Panc1 (cell line): ENCODE data around the gene CKB. TPM values are rescaled to one million over a fixed set of nuclear protein-coding genes. Genes with fewer than 3 reads are reported as not detected.
A peak's percentile ranks its signal among the peaks of the same experiment; 100 is the strongest.

Source experiments
- ATAC-seq: fragments of 200-7000 bp; cut with Tn5 transposase; 2 replicates; pipeline ENCODE4 v1.9.1; 2020; ENCODE audit warnings: mild to moderate bottlenecking, moderate library complexity
- BruUV-seq: library from RNA; stranded (reverse); fragments of 400-500 nt; replicated peaks from 2 replicates; lab custom pipeline; 2021; lab: Mats Ljungman, UMichigan
- CTCF ChIA-PET: fragments of 300-600 bp; sonication (Branson Sonifier 250); formaldehyde crosslinking; loops from one replicate; lab custom pipeline; 2022; ENCODE audit warnings: antibody characterized with exemption; lab: Charles Lee
- POLR2A ChIA-PET: fragments of 300-600 bp; sonication (Branson Sonifier 250); formaldehyde crosslinking; loops from one replicate; lab custom pipeline; 2022; ENCODE audit warnings: antibody characterized with exemption; lab: Charles Lee
- DNase-seq: peaks from one replicate; pipeline ENCODE4 v3.0.0-alpha.2; 2010; ENCODE audit warnings: low read depth, low spot score
- H3K27ac ChIP-seq: 2 replicates; pipeline ENCODE4 v1.5.1; 2011; ENCODE audit warnings: mild to moderate bottlenecking, low read length, inconsistent platforms
- H3K27me3 ChIP-seq: fragments of 200-500 bp; sonication (Bioruptor generic); 2 replicates; pipeline ENCODE4 v1.6.0; 2014; ENCODE audit warnings: low read length, inconsistent platforms; ENCODE audit not compliant: control insufficient read depth, insufficient read depth
- H3K36me3 ChIP-seq: fragments of 200-500 bp; sonication (Bioruptor generic); 2 replicates; pipeline ENCODE4 v1.5.1; 2014; ENCODE audit warnings: inconsistent platforms, mild to moderate bottlenecking, low read length, moderate library complexity; ENCODE audit not compliant: control insufficient read depth, insufficient read depth
- H3K4me1 ChIP-seq: 2 replicates; pipeline ENCODE4 v1.5.1; 2011; ENCODE audit warnings: inconsistent platforms, mild to moderate bottlenecking, low read length, moderate library complexity; ENCODE audit not compliant: control insufficient read depth, insufficient read depth
- H3K4me3 ChIP-seq, 2 experiments: 2 replicates each; pipeline ENCODE4 v1.5.1; 2011 to 2012; ENCODE audit warnings: low read depth in 2 of 2, low read length in 2 of 2, mild to moderate bottlenecking in 2 of 2, inconsistent platforms in 1 of 2, moderate library complexity in 1 of 2
- H3K9me3 ChIP-seq: fragments of 200-500 bp; sonication (Bioruptor generic); 2 replicates; pipeline ENCODE4 v1.5.1; 2014; ENCODE audit warnings: low read depth, mild to moderate bottlenecking, inconsistent platforms, low read length, moderate library complexity; ENCODE audit not compliant: control insufficient read depth, insufficient read depth
- POLR2AphosphoS5 ChIP-seq: IDR thresholded peaks from 2 replicates; pipeline ENCODE4 v1.6.1; 2012; ENCODE audit warnings: mild to moderate bottlenecking, low read depth, low read length, moderate library complexity
- SIN3A ChIP-seq: IDR thresholded peaks from 2 replicates; pipeline ENCODE4 v1.6.1; 2012; ENCODE audit warnings: low read depth, mild to moderate bottlenecking, low read length, moderate library complexity, borderline replicate concordance; ENCODE audit not compliant: insufficient read depth
- TCF7L2 ChIP-seq: IDR thresholded peaks from 2 replicates; pipeline ENCODE4 v1.6.1; 2011; ENCODE audit warnings: mild to moderate bottlenecking, low read depth, low read length, inconsistent platforms
- in situ Hi-C: cut with HindIII; loops from 2 replicates; pipeline ENCODE4 v1.10.0; 2016; ENCODE audit warnings: low sequenced_read_pairs, low pct_unique_long_range_greater_than_20kb
- intact Hi-C: fragments of 100-400 bp; cut with micrococcal nuclease; formaldehyde crosslinking; loops from one replicate; pipeline ENCODE4 v1.10.0; 2022; ENCODE audit not compliant: unreplicated experiment
- total RNA-seq: library from RNA; stranded (reverse); gene quantifications from one replicate; pipeline ENCODE4 v1.2.1, GENCODE V29; 2021; ENCODE audit not compliant: unreplicated experiment
- TF ChIP-seq, protein P1 (sequence below), 2 experiments: IDR thresholded peaks; 2 replicates each; pipeline ENCODE4 v1.6.1; 2011 to 2012; ENCODE audit warnings: low read depth in 2 of 2, control low read depth in 1 of 2, low read length in 1 of 2, mild to moderate bottlenecking in 1 of 2, moderate library complexity in 1 of 2; ENCODE audit not compliant: insufficient read depth in 1 of 2
- TF ChIP-seq, protein P2 (sequence below): fragments of 450-650 bp; IDR thresholded peaks from 2 replicates; pipeline ENCODE4 v1.5.1; 2017; ENCODE audit warnings: mild to moderate bottlenecking

Gene CKB
- total RNA-seq, 1 experiment from 2014 or later, result 436 TPM

DNA sequence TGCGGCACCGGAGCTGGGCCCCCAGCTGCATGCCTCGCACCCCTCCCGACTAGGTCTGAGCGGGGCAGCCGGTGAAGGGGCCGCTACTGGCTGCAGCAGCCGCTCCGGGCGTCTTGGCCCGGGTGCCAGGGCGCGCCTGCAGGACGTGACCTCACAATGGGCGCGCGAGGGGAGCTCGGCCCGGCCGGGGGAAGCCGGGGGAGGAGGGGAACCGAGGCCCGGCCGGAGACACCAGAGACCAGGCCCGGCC lies 39.5 kb upstream of the CKB start:
- no peaks in the 10 kb centered on the region for H3K27me3 ChIP-seq
- peaks cover 38% of the 10 kb centered on the region for H3K4me1 ChIP-seq
- H3K9me3 ChIP-seq, result no peaks in the 10 kb centered on the region
- H3K36me3 ChIP-seq, result peaks cover 25% of the 10 kb centered on the region
- BruUV-seq, result no TSS peak
- intact Hi-C loops (no loop called here), in situ Hi-C loops (no loop called here)
- CTCF ChIA-PET, result no interaction called here
- POLR2A ChIA-PET, result interaction anchor here (0.6 kb wide), 1 partner anchor 11 kb away, joined by 3 read pairs; no protein-coding TSS in a partner anchor
- no peak for DNase-seq
- no peak; the same call in 1 of the 2 replicates for ATAC-seq
- TF ChIP-seq, protein P1, sequence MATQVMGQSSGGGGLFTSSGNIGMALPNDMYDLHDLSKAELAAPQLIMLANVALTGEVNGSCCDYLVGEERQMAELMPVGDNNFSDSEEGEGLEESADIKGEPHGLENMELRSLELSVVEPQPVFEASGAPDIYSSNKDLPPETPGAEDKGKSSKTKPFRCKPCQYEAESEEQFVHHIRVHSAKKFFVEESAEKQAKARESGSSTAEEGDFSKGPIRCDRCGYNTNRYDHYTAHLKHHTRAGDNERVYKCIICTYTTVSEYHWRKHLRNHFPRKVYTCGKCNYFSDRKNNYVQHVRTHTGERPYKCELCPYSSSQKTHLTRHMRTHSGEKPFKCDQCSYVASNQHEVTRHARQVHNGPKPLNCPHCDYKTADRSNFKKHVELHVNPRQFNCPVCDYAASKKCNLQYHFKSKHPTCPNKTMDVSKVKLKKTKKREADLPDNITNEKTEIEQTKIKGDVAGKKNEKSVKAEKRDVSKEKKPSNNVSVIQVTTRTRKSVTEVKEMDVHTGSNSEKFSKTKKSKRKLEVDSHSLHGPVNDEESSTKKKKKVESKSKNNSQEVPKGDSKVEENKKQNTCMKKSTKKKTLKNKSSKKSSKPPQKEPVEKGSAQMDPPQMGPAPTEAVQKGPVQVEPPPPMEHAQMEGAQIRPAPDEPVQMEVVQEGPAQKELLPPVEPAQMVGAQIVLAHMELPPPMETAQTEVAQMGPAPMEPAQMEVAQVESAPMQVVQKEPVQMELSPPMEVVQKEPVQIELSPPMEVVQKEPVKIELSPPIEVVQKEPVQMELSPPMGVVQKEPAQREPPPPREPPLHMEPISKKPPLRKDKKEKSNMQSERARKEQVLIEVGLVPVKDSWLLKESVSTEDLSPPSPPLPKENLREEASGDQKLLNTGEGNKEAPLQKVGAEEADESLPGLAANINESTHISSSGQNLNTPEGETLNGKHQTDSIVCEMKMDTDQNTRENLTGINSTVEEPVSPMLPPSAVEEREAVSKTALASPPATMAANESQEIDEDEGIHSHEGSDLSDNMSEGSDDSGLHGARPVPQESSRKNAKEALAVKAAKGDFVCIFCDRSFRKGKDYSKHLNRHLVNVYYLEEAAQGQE (IDR thresholded peaks at IDR 0.05; ENCODE audit: insufficient read depth in 1 of 2, low read depth in 2 of 2, low read length in 1 of 2), result no peak
- TF ChIP-seq TCF7L2, result no peak
- TF ChIP-seq, protein P2, sequence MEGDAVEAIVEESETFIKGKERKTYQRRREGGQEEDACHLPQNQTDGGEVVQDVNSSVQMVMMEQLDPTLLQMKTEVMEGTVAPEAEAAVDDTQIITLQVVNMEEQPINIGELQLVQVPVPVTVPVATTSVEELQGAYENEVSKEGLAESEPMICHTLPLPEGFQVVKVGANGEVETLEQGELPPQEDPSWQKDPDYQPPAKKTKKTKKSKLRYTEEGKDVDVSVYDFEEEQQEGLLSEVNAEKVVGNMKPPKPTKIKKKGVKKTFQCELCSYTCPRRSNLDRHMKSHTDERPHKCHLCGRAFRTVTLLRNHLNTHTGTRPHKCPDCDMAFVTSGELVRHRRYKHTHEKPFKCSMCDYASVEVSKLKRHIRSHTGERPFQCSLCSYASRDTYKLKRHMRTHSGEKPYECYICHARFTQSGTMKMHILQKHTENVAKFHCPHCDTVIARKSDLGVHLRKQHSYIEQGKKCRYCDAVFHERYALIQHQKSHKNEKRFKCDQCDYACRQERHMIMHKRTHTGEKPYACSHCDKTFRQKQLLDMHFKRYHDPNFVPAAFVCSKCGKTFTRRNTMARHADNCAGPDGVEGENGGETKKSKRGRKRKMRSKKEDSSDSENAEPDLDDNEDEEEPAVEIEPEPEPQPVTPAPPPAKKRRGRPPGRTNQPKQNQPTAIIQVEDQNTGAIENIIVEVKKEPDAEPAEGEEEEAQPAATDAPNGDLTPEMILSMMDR, result no peak
- TF ChIP-seq SIN3A, result no peak
- TF ChIP-seq POLR2AphosphoS5, result no peak
- H3K4me3 ChIP-seq, result peak overlapping the region; percentile 89 to 97
- peak overlapping the region; percentile 85 for H3K27ac ChIP-seq

DNA sequence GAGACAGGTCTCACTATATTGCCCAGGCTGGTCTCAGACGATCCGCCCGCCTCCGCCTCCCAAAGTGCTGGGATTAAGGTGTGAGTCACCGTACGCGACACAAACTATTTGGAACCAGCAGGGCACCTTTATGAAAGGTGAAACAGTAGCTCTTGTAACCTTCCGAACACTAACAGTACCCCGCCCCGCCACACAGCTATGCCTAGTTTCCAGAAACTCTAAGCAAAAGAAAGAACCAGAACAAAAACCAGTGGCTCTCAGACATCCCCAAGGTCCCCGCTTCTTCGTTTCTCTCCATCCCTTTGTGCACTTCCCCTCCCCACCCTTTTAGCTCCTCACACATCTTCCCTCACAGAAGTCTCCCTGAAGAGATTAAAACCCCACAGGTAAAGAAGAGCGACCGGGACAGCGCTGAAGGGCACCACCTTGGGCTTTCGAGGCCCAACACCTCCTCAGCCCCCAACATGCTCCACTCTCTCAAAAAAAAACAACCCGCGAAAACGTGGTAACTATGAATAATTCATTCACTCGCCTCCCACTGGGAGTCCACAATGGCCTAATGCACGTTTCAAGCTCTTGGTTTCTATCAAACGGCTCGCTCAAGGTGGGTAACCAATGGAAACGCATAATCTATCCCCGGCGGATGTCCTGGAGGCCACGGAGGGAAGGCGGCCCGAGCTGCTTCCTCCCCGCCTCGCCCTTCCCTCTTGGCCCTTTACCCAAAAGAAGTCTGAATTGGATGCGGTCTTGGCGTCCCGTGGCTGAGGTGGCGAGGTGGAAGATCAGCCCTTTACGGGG lies 39.0 kb upstream of the CKB start:
- ChIA-PET CTCF (no interaction called here), POLR2A (interaction anchor here (0.6 kb wide), 1 partner anchor 11 kb away, joined by 3 read pairs; no protein-coding TSS in a partner anchor)
- Histone ChIP-seq H3K9me3 (no peaks in the 10 kb centered on the region), H3K4me1 (peaks cover 42% of the 10 kb centered on the region), H3K36me3 (peaks cover 25% of the 10 kb centered on the region), H3K4me3 (peak overlapping the region; percentile 89 to 97), H3K27me3 (no peaks in the 10 kb centered on the region), H3K27ac (peak overlapping the region; percentile 85)
- peak; percentile 2; the same call in 1 of the 2 replicates for ATAC-seq
- intact Hi-C loops (no loop called here), in situ Hi-C loops (no loop called here)
- TF ChIP-seq POLR2AphosphoS5 (no peak), TCF7L2 (no peak)
- no TSS peak for BruUV-seq
- no peak for DNase-seq

DNA sequence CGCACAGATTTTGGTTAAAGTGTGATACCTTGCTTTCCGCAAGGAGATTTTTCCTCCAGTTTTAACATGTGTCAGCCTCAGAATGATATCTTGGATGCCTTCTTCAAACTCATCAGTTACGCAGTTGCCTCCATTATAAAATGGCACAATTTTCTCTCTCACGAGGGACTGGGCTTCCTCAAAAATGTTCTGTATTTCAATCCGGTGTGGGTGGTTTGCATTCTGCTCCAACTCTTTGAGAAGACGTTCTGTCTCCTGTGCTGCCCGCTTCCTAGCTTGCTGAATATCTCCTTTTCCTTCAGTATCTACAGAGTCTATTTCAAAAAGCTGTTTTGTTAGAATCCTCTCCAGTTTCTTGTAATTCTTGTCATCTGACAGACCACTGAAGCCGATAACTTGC lies 38.1 kb upstream of the CKB start:
- intact Hi-C loops, result no loop called here
- H3K4me1 ChIP-seq, result peaks cover 42% of the 10 kb centered on the region
- in situ Hi-C loops, result no loop called here
- no peaks in the 10 kb centered on the region for H3K27me3 ChIP-seq
- no peaks in the 10 kb centered on the region for H3K9me3 ChIP-seq
- no peak for DNase-seq
- no peak for ATAC-seq
- POLR2A ChIA-PET, result no interaction called here
- H3K36me3 ChIP-seq, result peaks cover 25% of the 10 kb centered on the region
- CTCF ChIA-PET, result no interaction called here
- H3K4me3 ChIP-seq, result peak overlapping the region; percentile 89 to 97
- H3K27ac ChIP-seq, result peak overlapping the region; percentile 85; the same call in 1 of the 2 replicates
- TF ChIP-seq, protein P1 (IDR thresholded peaks at IDR 0.05; ENCODE audit: insufficient read depth in 1 of 2, low read depth in 2 of 2, low read length in 1 of 2), result no peak
- TF ChIP-seq TCF7L2 (no peak), POLR2AphosphoS5 (no peak), SIN3A (no peak)
- TF ChIP-seq, protein P2, result no peak
- BruUV-seq, result no TSS peak
